ENCODE measurements around the gene MTCL3.

The MTCL3 gene

GRCh38 chr6:127475135-127475822 lies 43.9 kb downstream of the MTCL3 start:
- DNase-seq (ENCODE audit: low read depth in 3 of 3, low spot score in 2 of 3): no peak

GRCh38 chr6:127471379-127472255 lies 47.5 kb downstream of the MTCL3 start:
- DNase-seq (ENCODE audit: low read depth in 3 of 3, low spot score in 2 of 3): no peak

- DNase-seq (ENCODE audit: low read depth in 3 of 3, low spot score in 2 of 3): no peak
These were observed 50.2 kb downstream of the MTCL3 start for GRCh38 chr6:127468936-127469335.

GRCh38 chr6:127466416-127466815 lies 52.7 kb downstream of the MTCL3 start:
- no peak for DNase-seq (ENCODE audit: low read depth in 3 of 3, low spot score in 2 of 3)

GRCh38 chr6:127464881-127465459 lies 54.2 kb downstream of the MTCL3 start:
- DNase-seq (ENCODE audit: low read depth in 3 of 3, low spot score in 2 of 3): peak in 2 of 3 donors; percentile 25 to 27

GRCh38 chr6:127464161-127464880 lies 54.8 kb downstream of the MTCL3 start:
- no peak for DNase-seq (ENCODE audit: low read depth in 3 of 3, low spot score in 2 of 3)

- DNase-seq (ENCODE audit: low read depth in 3 of 3, low spot score in 2 of 3): no peak
These were observed 56.1 kb downstream of the MTCL3 start for GRCh38 chr6:127463056-127463455.

GRCh38 chr6:127462376-127462775 lies 56.8 kb downstream of the MTCL3 start:
- DNase-seq (ENCODE audit: low read depth in 3 of 3, low spot score in 2 of 3): no peak

GRCh38 chr6:127460465-127460864 lies 58.7 kb downstream of the MTCL3 start:
- no peak for DNase-seq (ENCODE audit: low read depth in 3 of 3, low spot score in 2 of 3)

GRCh38 chr6:127459231-127459641 lies 59.9 kb downstream of the MTCL3 start, which contains the start of gene KIAA0408:
TSS of gene KIAA0408 (minus strand) at chr6:127459389. CDS start at chr6:127453981, 5,408 bp downstream.
- DNase-seq (ENCODE audit: low read depth in 3 of 3, low spot score in 2 of 3): peak; percentile 50 to 69 (median 54)

GRCh38 chr6:127458817-127459216 lies 60.3 kb downstream of the MTCL3 start:
- peak in 2 of 3 donors; percentile 4 to 9 for DNase-seq (ENCODE audit: low read depth in 3 of 3, low spot score in 2 of 3)

GRCh38 chr6:127458222-127458621 lies 60.9 kb downstream of the MTCL3 start:
- DNase-seq (ENCODE audit: low read depth in 3 of 3, low spot score in 2 of 3): no peak

GRCh38 chr6:127457456-127458064 lies 61.6 kb downstream of the MTCL3 start:
- DNase-seq (ENCODE audit: low read depth in 3 of 3, low spot score in 2 of 3): no peak

- DNase-seq (ENCODE audit: low read depth in 3 of 3, low spot score in 2 of 3): no peak
These were observed 62.7 kb downstream of the MTCL3 start for GRCh38 chr6:127456465-127456864.

GRCh38 chr6:127453845-127454619 lies 65.1 kb downstream of the MTCL3 start:
- DNase-seq (ENCODE audit: low read depth in 3 of 3, low spot score in 2 of 3): no peak

- no peak for DNase-seq (ENCODE audit: low read depth in 3 of 3, low spot score in 2 of 3)
These were observed 66.3 kb downstream of the MTCL3 start for GRCh38 chr6:127452803-127453202.

- no peak for DNase-seq (ENCODE audit: low read depth in 3 of 3, low spot score in 2 of 3)
These were observed 67.7 kb downstream of the MTCL3 start for GRCh38 chr6:127451388-127451787.

- no peak for DNase-seq (ENCODE audit: low read depth in 3 of 3, low spot score in 2 of 3)
These were observed 71.4 kb downstream of the MTCL3 start for GRCh38 chr6:127447780-127448179.

GRCh38 chr6:127446356-127446755 lies 72.8 kb downstream of the MTCL3 start:
- no peak for DNase-seq (ENCODE audit: low read depth in 3 of 3, low spot score in 2 of 3)

GRCh38 chr6:127441881-127442280 lies 77.3 kb downstream of the MTCL3 start:
- no peak for DNase-seq (ENCODE audit: low read depth in 3 of 3, low spot score in 2 of 3)
